SU-DHL-6 (cell line): ENCODE results near the gene WNT3.

ENCODE experiments used
- H2AFZ ChIP-seq: fragments of 200-600 bp; sonication (generic); 2 replicates; pipeline ENCODE4 v1.6.1; 2014; ENCODE audit warnings: low read depth, mild to moderate bottlenecking, moderate library complexity, mixed read lengths, antibody characterized with exemption, low read length; ENCODE audit not compliant: severe bottlenecking
- H3F3A ChIP-seq: fragments of 200-600 bp; shearing (Covaris generic); 2 replicates; pipeline ENCODE4 v1.6.0; 2016; ENCODE audit warnings: antibody characterized with exemption, mild to moderate bottlenecking; ENCODE audit not compliant: insufficient read depth
- H3K27ac ChIP-seq: fragments of 200-600 bp; sonication (generic); 2 replicates; pipeline ENCODE4 v1.5.1; 2016; ENCODE audit warnings: low read depth, mild to moderate bottlenecking, low read length, moderate library complexity, mixed read lengths
- H3K27me3 ChIP-seq: fragments of 200-600 bp; sonication (generic), shearing (Covaris generic); 2 replicates; pipeline ENCODE4 v1.6.0; 2014; ENCODE audit warnings: mild to moderate bottlenecking, low read length
- H3K36me3 ChIP-seq: fragments of 200-600 bp; sonication (generic); 2 replicates; pipeline ENCODE4 v1.6.1; 2014; ENCODE audit warnings: mild to moderate bottlenecking, low read length, mixed read lengths
- H3K4me2 ChIP-seq: fragments of 300-600, 200-600 bp; shearing (Covaris generic), sonication (generic); 2 replicates; pipeline ENCODE4 v1.6.0; 2014; ENCODE audit warnings: low read length, low read depth, mild to moderate bottlenecking; ENCODE audit not compliant: poor library complexity, severe bottlenecking
- H3K4me3 ChIP-seq: fragments of 200-600 bp; sonication (generic); 2 replicates; pipeline ENCODE4 v1.5.1; 2014; ENCODE audit warnings: antibody characterized with exemption, low read length, mild to moderate bottlenecking, mixed read lengths; ENCODE audit not compliant: insufficient read depth, poor library complexity, severe bottlenecking
- H3K79me2 ChIP-seq: fragments of 200-600 bp; sonication (generic); 2 replicates; pipeline ENCODE4 v1.6.1; 2014; ENCODE audit warnings: mild to moderate bottlenecking, low read length, moderate library complexity; ENCODE audit not compliant: insufficient read depth
- H3K9ac ChIP-seq: fragments of 200-600 bp; sonication (generic); 2 replicates; pipeline ENCODE4 v1.7.0; 2014; ENCODE audit warnings: mild to moderate bottlenecking, low read length
- H3K9me2 ChIP-seq: fragments of 200-600 bp; sonication (generic); replicated peaks from 2 replicates; pipeline ENCODE4 v1.6.1; 2014; ENCODE audit warnings: low read length; ENCODE audit not compliant: insufficient read depth
- H3K9me3 ChIP-seq: fragments of 200-600 bp; sonication (generic); 2 replicates; pipeline ENCODE4 v1.6.1; 2014; ENCODE audit warnings: low read length, mixed read lengths; ENCODE audit not compliant: insufficient read depth
- H4K20me1 ChIP-seq: fragments of 200-600 bp; sonication (generic); 2 replicates; pipeline ENCODE4 v1.6.1; 2014; ENCODE audit warnings: low read depth, mild to moderate bottlenecking, antibody characterized with exemption, low read length, moderate library complexity, mixed read lengths
- EZH2phosphoT487 ChIP-seq: fragments of 200-600 bp; sonication (generic), shearing (Covaris generic); conservative IDR thresholded peaks from 2 replicates; pipeline ENCODE4 v1.6.1; 2018; ENCODE audit warnings: mild to moderate bottlenecking, antibody characterized with exemption, low read length, moderate library complexity, mixed read lengths
- TF ChIP-seq, protein P1 (sequence below): fragments of 200-600 bp; sonication (generic); IDR thresholded peaks from one replicate; pipeline ENCODE4 v1.5.1; 2017; ENCODE audit warnings: antibody characterized with exemption, mild to moderate bottlenecking, low read length, moderate library complexity; ENCODE audit not compliant: insufficient read depth, poor library complexity, severe bottlenecking

Gene WNT3

DNA sequence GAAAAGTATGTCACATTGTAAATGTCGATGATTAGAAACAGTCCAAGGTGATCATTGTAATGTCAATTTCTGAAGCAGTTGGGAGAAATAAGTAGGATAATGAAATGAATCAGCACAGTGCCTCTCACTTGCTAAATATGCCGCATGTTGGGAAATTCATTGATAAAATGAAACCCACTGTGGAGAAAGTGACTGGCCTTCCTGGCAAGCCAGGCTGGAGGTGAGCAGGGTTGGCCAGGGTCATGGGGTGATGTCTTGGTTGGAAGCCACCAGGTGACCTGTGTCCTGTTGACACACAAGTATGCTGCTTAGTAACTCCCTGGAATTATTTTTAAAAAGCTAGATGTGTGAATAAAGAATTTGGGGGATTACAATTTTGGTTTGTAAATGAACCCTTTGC is 18.0 kb upstream of the WNT3 start:
- Histone ChIP-seq H3K36me3 (no peaks in the 10 kb centered on the region), H4K20me1 (no peaks in the 10 kb centered on the region), H3K79me2 (no peaks in the 10 kb centered on the region), H3K27ac (no peak overlapping the region), H3K9me3 (no peaks in the 10 kb centered on the region), H3K27me3 (no peaks in the 10 kb centered on the region), H3K4me3 (no peak overlapping the region), H2AFZ (no peak overlapping the region), H3K4me2 (no peak overlapping the region), H3F3A (no peaks in the 10 kb centered on the region), H3K9me2 (no peaks in the 10 kb centered on the region), H3K9ac (no peak overlapping the region)
- no peak for TF ChIP-seq EZH2phosphoT487
- TF ChIP-seq, protein P1, sequence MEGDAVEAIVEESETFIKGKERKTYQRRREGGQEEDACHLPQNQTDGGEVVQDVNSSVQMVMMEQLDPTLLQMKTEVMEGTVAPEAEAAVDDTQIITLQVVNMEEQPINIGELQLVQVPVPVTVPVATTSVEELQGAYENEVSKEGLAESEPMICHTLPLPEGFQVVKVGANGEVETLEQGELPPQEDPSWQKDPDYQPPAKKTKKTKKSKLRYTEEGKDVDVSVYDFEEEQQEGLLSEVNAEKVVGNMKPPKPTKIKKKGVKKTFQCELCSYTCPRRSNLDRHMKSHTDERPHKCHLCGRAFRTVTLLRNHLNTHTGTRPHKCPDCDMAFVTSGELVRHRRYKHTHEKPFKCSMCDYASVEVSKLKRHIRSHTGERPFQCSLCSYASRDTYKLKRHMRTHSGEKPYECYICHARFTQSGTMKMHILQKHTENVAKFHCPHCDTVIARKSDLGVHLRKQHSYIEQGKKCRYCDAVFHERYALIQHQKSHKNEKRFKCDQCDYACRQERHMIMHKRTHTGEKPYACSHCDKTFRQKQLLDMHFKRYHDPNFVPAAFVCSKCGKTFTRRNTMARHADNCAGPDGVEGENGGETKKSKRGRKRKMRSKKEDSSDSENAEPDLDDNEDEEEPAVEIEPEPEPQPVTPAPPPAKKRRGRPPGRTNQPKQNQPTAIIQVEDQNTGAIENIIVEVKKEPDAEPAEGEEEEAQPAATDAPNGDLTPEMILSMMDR: no peak

DNA sequence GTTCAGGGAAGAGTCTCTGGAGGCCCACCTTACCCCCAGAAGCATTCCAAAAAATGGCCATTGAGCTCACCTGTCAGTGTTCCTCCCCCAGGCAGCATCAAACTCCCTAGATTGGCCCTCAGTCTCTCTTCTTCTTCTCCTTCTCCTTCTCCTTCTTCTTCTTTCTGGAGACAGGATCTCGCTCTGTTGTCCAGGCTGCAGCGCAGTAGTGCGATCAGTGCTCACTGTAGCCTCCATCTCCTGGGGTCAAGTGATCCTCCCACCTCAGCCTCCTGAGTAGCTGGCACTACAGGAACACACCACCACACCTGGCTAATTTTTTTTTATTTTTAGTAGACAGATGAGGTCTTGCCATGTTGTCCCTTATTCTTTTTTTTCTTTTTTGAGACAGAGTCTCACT is 16.4 kb upstream of the WNT3 start:
- H3K79me2 ChIP-seq: no peaks in the 10 kb centered on the region
- H3K9me3 ChIP-seq: no peaks in the 10 kb centered on the region
- no peak overlapping the region for H3K9ac ChIP-seq
- no peaks in the 10 kb centered on the region for H3K36me3 ChIP-seq
- H3K4me3 ChIP-seq: no peak overlapping the region
- no peaks in the 10 kb centered on the region for H3K9me2 ChIP-seq
- no peak for TF ChIP-seq EZH2phosphoT487
- TF ChIP-seq, protein P1: no peak
- H4K20me1 ChIP-seq: no peaks in the 10 kb centered on the region
- no peak overlapping the region for H3K27ac ChIP-seq
- H3K27me3 ChIP-seq: no peaks in the 10 kb centered on the region
- no peak overlapping the region for H2AFZ ChIP-seq
- no peaks in the 10 kb centered on the region for H3F3A ChIP-seq
- H3K4me2 ChIP-seq: no peak overlapping the region

- H3K27me3 ChIP-seq: no peaks in the 10 kb centered on the region
- H3K4me2 ChIP-seq: no peak overlapping the region
- no peaks in the 10 kb centered on the region for H3F3A ChIP-seq
- no peaks in the 10 kb centered on the region for H4K20me1 ChIP-seq
- H3K9me3 ChIP-seq: no peaks in the 10 kb centered on the region
- no peak overlapping the region for H3K9ac ChIP-seq
- H3K79me2 ChIP-seq: no peaks in the 10 kb centered on the region
- no peak overlapping the region for H3K27ac ChIP-seq
- H3K9me2 ChIP-seq: no peaks in the 10 kb centered on the region
- no peak overlapping the region for H3K4me3 ChIP-seq
- no peaks in the 10 kb centered on the region for H3K36me3 ChIP-seq
- no peak overlapping the region for H2AFZ ChIP-seq
- TF ChIP-seq EZH2phosphoT487: no peak
- TF ChIP-seq, protein P1: no peak
These were observed 15.3 kb upstream of the WNT3 start for GRCh38 chr17:46833840-46834208.
